ENCODE data around the gene CAPS.

CAPS gene

DNA sequence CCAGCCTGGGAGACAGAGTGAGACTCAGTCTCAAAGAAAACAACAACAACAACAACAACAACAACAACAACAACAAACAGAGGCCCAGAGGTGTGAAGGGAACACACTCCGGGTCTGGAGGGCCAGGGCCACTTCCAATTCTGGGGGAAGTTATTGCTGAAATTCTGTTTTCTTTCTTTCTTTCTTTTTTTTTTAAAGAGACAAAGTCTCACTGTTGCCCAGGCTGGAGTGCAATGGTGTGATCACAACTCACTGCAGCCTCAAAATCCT, 3.5 kb upstream of the CAPS start:
- H3K4me3 ChIP-seq (ENCODE audit: low read length): no peak overlapping the region
- no peaks in the 10 kb centered on the region for H3K79me2 ChIP-seq (ENCODE audit: low read length)
- H2AFZ ChIP-seq (ENCODE audit: low read depth, low read length): no peak overlapping the region
- no peaks in the 10 kb centered on the region for H3K4me1 ChIP-seq (ENCODE audit: low read length)
- TF ChIP-seq, protein P1, sequence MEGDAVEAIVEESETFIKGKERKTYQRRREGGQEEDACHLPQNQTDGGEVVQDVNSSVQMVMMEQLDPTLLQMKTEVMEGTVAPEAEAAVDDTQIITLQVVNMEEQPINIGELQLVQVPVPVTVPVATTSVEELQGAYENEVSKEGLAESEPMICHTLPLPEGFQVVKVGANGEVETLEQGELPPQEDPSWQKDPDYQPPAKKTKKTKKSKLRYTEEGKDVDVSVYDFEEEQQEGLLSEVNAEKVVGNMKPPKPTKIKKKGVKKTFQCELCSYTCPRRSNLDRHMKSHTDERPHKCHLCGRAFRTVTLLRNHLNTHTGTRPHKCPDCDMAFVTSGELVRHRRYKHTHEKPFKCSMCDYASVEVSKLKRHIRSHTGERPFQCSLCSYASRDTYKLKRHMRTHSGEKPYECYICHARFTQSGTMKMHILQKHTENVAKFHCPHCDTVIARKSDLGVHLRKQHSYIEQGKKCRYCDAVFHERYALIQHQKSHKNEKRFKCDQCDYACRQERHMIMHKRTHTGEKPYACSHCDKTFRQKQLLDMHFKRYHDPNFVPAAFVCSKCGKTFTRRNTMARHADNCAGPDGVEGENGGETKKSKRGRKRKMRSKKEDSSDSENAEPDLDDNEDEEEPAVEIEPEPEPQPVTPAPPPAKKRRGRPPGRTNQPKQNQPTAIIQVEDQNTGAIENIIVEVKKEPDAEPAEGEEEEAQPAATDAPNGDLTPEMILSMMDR (IDR thresholded peaks at IDR 0.05; ENCODE audit: low read depth, low read length): no peak
- no peak for TF ChIP-seq EZH2phosphoT487 (IDR thresholded peaks at IDR 0.05; ENCODE audit: low read depth)
- peaks cover 21% of the 10 kb centered on the region for H3K36me3 ChIP-seq (replicated peaks; ENCODE audit: low read depth, low read length)
- H3K9ac ChIP-seq (ENCODE audit: low read length): no peak overlapping the region
- H4K20me1 ChIP-seq (ENCODE audit: insufficient read depth, low read length): no peaks in the 10 kb centered on the region
- no peak overlapping the region for H3K27ac ChIP-seq (ENCODE audit: low read length)
- H3K4me2 ChIP-seq (ENCODE audit: low read length): no peak overlapping the region
- H3K27me3 ChIP-seq (ENCODE audit: low read depth, low read length): no peaks in the 10 kb centered on the region
- no peaks in the 10 kb centered on the region for H3K9me3 ChIP-seq (ENCODE audit: insufficient read depth, low read length)

DNA sequence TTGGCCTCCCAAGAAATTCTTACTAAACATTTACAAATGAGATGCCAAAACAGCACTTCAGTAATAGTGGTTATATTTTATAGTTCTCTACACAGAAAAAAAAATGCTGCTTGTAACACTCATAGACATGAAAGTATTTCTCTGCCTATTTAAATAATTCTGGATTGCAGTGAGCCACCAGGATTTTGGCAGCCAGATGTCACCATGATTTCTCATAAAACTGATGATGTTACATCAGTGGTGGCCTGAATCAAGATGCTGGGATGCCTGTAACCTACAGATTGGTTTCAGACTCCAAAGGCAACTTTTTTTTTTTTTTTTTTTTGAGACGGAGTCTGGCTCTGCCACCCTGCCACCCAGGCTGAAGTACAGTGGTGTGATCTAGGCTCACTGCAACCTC, 2.7 kb upstream of the CAPS start:
- Histone ChIP-seq H3K9ac (ENCODE audit: low read length) (no peak overlapping the region), H3K4me1 (ENCODE audit: low read length) (no peaks in the 10 kb centered on the region), H4K20me1 (ENCODE audit: insufficient read depth, low read length) (no peaks in the 10 kb centered on the region), H3K27ac (ENCODE audit: low read length) (no peak overlapping the region), H2AFZ (ENCODE audit: low read depth, low read length) (no peak overlapping the region), H3K4me3 (ENCODE audit: low read length) (no peak overlapping the region), H3K4me2 (ENCODE audit: low read length) (no peak overlapping the region), H3K36me3 (replicated peaks; ENCODE audit: low read depth, low read length) (peaks cover 26% of the 10 kb centered on the region), H3K27me3 (ENCODE audit: low read depth, low read length) (no peaks in the 10 kb centered on the region), H3K9me3 (ENCODE audit: insufficient read depth, low read length) (no peaks in the 10 kb centered on the region), H3K79me2 (ENCODE audit: low read length) (no peaks in the 10 kb centered on the region)
- no peak for TF ChIP-seq EZH2phosphoT487 (IDR thresholded peaks at IDR 0.05; ENCODE audit: low read depth)
- TF ChIP-seq, protein P1 (IDR thresholded peaks at IDR 0.05; ENCODE audit: low read depth, low read length): no peak

DNA sequence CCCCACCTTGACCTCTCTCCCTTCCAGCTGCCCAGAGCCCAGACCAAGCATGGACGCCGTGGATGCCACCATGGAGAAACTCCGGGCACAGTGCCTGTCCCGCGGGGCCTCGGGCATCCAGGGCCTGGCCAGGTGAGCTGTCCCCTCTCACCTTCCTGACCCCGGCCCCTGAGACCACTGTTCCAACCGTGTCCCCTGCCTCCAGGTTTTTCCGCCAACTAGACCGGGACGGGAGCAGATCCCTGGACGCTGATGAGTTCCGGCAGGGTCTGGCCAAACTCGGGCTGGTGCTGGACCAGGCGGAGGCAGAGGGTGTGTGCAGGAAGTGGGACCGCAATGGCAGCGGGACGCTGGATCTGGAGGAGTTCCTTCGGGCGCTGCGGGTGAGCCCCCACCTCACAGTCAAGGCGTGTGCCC, 312 bp downstream of the CAPS start:
- Histone ChIP-seq H3K9ac (ENCODE audit: low read length) (no peak overlapping the region), H3K4me3 (ENCODE audit: low read length) (no peak overlapping the region), H3K4me1 (ENCODE audit: low read length) (no peaks in the 10 kb centered on the region), H3K27ac (ENCODE audit: low read length) (no peak overlapping the region), H3K4me2 (ENCODE audit: low read length) (no peak overlapping the region), H3K36me3 (replicated peaks; ENCODE audit: low read depth, low read length) (peaks cover 41% of the 10 kb centered on the region), H2AFZ (ENCODE audit: low read depth, low read length) (no peak overlapping the region), H3K9me3 (ENCODE audit: insufficient read depth, low read length) (no peaks in the 10 kb centered on the region), H4K20me1 (ENCODE audit: insufficient read depth, low read length) (no peaks in the 10 kb centered on the region), H3K79me2 (ENCODE audit: low read length) (no peaks in the 10 kb centered on the region), H3K27me3 (ENCODE audit: low read depth, low read length) (no peaks in the 10 kb centered on the region)
- TF ChIP-seq EZH2phosphoT487 (IDR thresholded peaks at IDR 0.05; ENCODE audit: low read depth): no peak
- TF ChIP-seq, protein P1 (IDR thresholded peaks at IDR 0.05; ENCODE audit: low read depth, low read length): no peak

DNA sequence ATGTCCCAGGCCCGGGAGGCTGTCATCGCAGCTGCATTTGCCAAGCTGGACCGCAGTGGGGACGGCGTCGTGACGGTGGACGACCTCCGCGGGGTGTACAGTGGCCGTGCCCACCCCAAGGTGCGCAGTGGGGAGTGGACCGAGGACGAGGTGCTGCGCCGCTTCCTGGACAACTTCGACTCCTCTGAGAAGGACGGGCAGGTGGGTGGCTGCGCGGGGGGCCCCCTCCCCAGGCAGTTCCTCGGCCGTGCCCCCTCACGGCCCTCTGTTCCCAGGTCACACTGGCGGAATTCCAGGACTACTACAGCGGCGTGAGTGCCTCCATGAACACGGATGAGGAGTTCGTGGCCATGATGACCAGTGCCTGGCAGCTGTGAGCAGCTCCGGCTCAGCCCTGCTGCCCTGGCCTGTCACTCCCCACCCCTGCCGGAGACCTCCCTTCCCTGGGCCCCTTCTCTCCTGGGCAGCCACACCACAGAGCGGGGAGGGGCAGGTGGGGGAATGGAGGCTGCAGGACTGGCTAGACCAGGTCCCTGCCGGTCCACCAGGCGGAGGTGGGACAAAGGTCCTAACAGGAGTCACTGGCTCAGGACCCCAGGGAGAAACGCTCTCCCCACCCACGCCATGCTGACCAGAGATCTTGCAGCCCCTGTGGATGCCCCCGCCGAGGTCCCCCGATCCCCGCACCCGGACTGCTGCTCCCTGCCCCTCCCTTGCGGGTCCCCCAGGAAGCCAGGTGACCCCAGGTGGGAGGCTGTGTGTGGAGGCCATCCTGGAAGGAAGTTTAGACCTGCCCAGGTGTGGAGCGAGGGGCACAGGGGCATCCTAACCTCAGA, 1.1 kb downstream of the CAPS start:
- Histone ChIP-seq H3K27me3 (ENCODE audit: low read depth, low read length) (no peaks in the 10 kb centered on the region), H3K4me1 (ENCODE audit: low read length) (no peaks in the 10 kb centered on the region), H3K27ac (ENCODE audit: low read length) (no peak overlapping the region), H3K4me3 (ENCODE audit: low read length) (no peak overlapping the region), H2AFZ (ENCODE audit: low read depth, low read length) (no peak overlapping the region), H3K36me3 (replicated peaks; ENCODE audit: low read depth, low read length) (peaks cover 45% of the 10 kb centered on the region), H3K79me2 (ENCODE audit: low read length) (no peaks in the 10 kb centered on the region), H3K9ac (ENCODE audit: low read length) (no peak overlapping the region), H3K9me3 (ENCODE audit: insufficient read depth, low read length) (no peaks in the 10 kb centered on the region), H3K4me2 (ENCODE audit: low read length) (no peak overlapping the region), H4K20me1 (ENCODE audit: insufficient read depth, low read length) (no peaks in the 10 kb centered on the region)
- TF ChIP-seq, protein P1 (IDR thresholded peaks at IDR 0.05; ENCODE audit: low read depth, low read length): no peak
- TF ChIP-seq EZH2phosphoT487 (IDR thresholded peaks at IDR 0.05; ENCODE audit: low read depth): no peak
